Psoas muscle (tissue), 8 donors: ENCODE data around the gene KLK8. TPM values are rescaled to one million over a fixed set of nuclear protein-coding genes. Genes with fewer than 3 reads are reported as not detected.

Experiments
- ATAC-seq, 4 donors: fragments of 200-7000 bp; cut with Tn5 transposase; one replicate each; pipeline ENCODE4 v1.9.1; 2020; ENCODE audit warnings: moderate library complexity in 3 of 4, mild to moderate bottlenecking in 2 of 4
- DNase-seq, 2 donors: peaks; one replicate each; pipeline ENCODE4 v3.0.0-alpha.2; 2020
- H3K27ac ChIP-seq: fragments of 200-600 bp; one replicate; pipeline ENCODE4 v1.8.0; 2022
- H3K27me3 ChIP-seq, 3 donors: fragments of 200-600 bp in 1 of 3; one replicate each; pipeline versions ENCODE4 v1.6.1 to v1.8.0; 2013 to 2022; ENCODE audit warnings: low read length in 2 of 3, mild to moderate bottlenecking in 2 of 3, moderate library complexity in 1 of 3; ENCODE audit not compliant: insufficient read depth in 3 of 3
- H3K36me3 ChIP-seq, 2 donors: fragments of 200-600 bp in 1 of 2; one replicate each; pipeline versions ENCODE4 v1.6.1 to v1.8.0; 2013 to 2022; ENCODE audit warnings: low read depth in 1 of 2, mild to moderate bottlenecking in 1 of 2, moderate library complexity in 1 of 2; ENCODE audit not compliant: insufficient read depth in 1 of 2
- H3K4me1 ChIP-seq: fragments of 200-600 bp; one replicate; pipeline ENCODE4 v1.8.0; 2022
- H3K4me3 ChIP-seq: fragments of 200-600 bp; one replicate; pipeline ENCODE4 v1.8.0; 2022; ENCODE audit warnings: mild to moderate bottlenecking
- H3K9me3 ChIP-seq: fragments of 200-600 bp; one replicate; pipeline ENCODE4 v1.8.0; 2022
- CTCF ChIP-seq: fragments of 200-600 bp; IDR thresholded peaks from one replicate; pipeline ENCODE4 v1.8.0; 2022; ENCODE audit warnings: antibody characterized with exemption
- WGBS, 3 donors: extraction: QIAGEN DNeasy Blood & Tissue Kit; methylation state at CpG; one replicate each; pipeline versions ENCODE4 v1.1.6 to v1.1.7; 2013; 5-methylcytosine and 5-hydroxymethylcytosine counted together
- intact Hi-C, 2 donors: fragments of 100-400 bp; cut with DNase I; formaldehyde crosslinking; loops; one replicate each; pipeline versions ENCODE4 v1.11.0 to v1.14.2; 2022
- polyA plus RNA-seq, 3 donors: library from polyadenylated mRNA; stranded (reverse); fragments of 200-250 nt; gene quantifications; one replicate each; pipeline ENCODE4 v1.2.3, GENCODE V29; 2013
- total RNA-seq, 4 donors: library from RNA; stranded (reverse); fragmentation: NEBNext Ultra II Directional in 2 of 4; extraction: Animal tissue kit (Norgen Biotek cat#: 25700) in 2 of 4; gene quantifications; one replicate each; pipeline versions ENCODE4 v1.2.1 to v1.2.4, GENCODE V29; 2021 to 2023
- donor health status: healthy with polysubstance abuse.
- donor health status: DM: no; HTN: no; CAD: no; lungs with moderate emphysema.
- donor health status: Bipolar disorder and iron deficiency.
- donor health status: healthy.
- donor health status: DM: yes; HTN: yes; CAD: no.
- donor health status: DM: no; HTN: no; CAD: no.
- donor health status: DM: no; HTN: no; CAD: no.
- donor health status: DM: yes; HTN: yes; CAD: no.

Gene KLK8
- total and polyA plus RNA-seq, 7 donors: 0.09 to 0.76 TPM; not detected in 5

GRCh38 chr19:50969413-50969760 is 32.0 kb downstream of the KLK8 start, which contains the start of gene KLK6:
KLK6 (minus strand) TSS chr19:50969591; CDS start chr19:50968104, 1,487 bp downstream.
- Histone ChIP-seq H3K4me1 (no peaks in the 10 kb centered on the region), H3K27ac (no peak within 1 kb of the TSS), H3K4me3 (no peak within 1 kb of the TSS), H3K9me3 (no peaks in the 10 kb centered on the region), H3K36me3 (no peaks in the 10 kb centered on the region), H3K27me3 (peaks cover 0 to 7% (median 0%) of the 10 kb centered on the region in 3 donors)
- no peak for DNase-seq
- no peak for ATAC-seq
- WGBS, 3 donors: 69 to 75% (median 73%) methylated on average over 18 to 19 of the region's 19 CpGs
- intact Hi-C loops: no loop called here
- TF ChIP-seq CTCF: no peak

- ATAC-seq (no peak), DNase-seq (no peak)
- whole genome bisulfite sequencing, 3 donors: 25 to 33% (median 31%) methylated on average over 6 to 7 of the region's 7 CpGs
- TF ChIP-seq CTCF: no peak
- intact Hi-C loops: no loop called here
- Histone ChIP-seq H3K9me3 (no peaks in the 10 kb centered on the region), H3K4me3 (no peak overlapping the region), H3K27me3 (peaks cover 0 to 7% (median 0%) of the 10 kb centered on the region in 3 donors), H3K27ac (no peak overlapping the region), H3K36me3 (no peaks in the 10 kb centered on the region), H3K4me1 (no peaks in the 10 kb centered on the region)
Observed at GRCh38 chr19:50968716-50969412, 32.5 kb downstream of the KLK8 start.

GRCh38 chr19:50967929-50968715 is 33.3 kb downstream of the KLK8 start:
- Histone ChIP-seq H3K4me1 (no peaks in the 10 kb centered on the region), H3K36me3 (no peaks in the 10 kb centered on the region), H3K27me3 (peaks cover 0 to 7% (median 0%) of the 10 kb centered on the region in 3 donors), H3K9me3 (no peaks in the 10 kb centered on the region), H3K27ac (no peak overlapping the region), H3K4me3 (no peak overlapping the region)
- ATAC-seq (no peak), DNase-seq (no peak)
- 18 to 36% (median 29%) methylated on average over 20 of the region's 20 CpGs for WGBS, 3 donors
- intact Hi-C loops: no loop called here
- no peak for TF ChIP-seq CTCF

- ATAC-seq: no peak
- Histone ChIP-seq H3K4me3 (no peak overlapping the region), H3K27ac (no peak overlapping the region), H3K36me3 (no peaks in the 10 kb centered on the region), H3K4me1 (no peaks in the 10 kb centered on the region), H3K27me3 (peaks cover 0 to 5% (median 0%) of the 10 kb centered on the region in 3 donors), H3K9me3 (no peaks in the 10 kb centered on the region)
- intact Hi-C loops: no loop called here
- TF ChIP-seq CTCF: no peak
- DNase-seq: no peak
- WGBS, 3 donors: 77 to 86% (median 82%) methylated on average over 3 of the region's 3 CpGs
Observed at GRCh38 chr19:50964266-50964665, 37.1 kb downstream of the KLK8 start.
